ENCODE results near the gene TAF1A.

DNA sequence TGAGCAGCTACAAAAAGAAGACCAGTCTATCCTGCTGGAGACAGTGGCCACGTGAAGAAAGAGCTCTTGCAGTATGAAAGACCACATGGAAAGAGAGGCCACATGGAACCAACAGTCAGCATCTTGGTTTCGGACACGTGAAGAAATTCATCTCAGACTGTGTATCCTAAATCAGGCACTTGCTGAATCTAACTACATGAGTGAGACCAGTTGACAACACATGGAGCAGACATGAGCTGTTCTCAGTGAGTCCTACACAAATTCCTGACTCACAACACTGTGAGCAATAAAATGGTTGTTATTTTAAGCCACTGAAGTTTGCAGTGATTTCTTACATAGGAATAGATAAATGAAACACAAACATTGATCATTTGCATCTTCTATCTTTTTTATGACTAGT is 2.4 kb upstream of the TAF1A start:
- TF ChIP-seq, protein P1, sequence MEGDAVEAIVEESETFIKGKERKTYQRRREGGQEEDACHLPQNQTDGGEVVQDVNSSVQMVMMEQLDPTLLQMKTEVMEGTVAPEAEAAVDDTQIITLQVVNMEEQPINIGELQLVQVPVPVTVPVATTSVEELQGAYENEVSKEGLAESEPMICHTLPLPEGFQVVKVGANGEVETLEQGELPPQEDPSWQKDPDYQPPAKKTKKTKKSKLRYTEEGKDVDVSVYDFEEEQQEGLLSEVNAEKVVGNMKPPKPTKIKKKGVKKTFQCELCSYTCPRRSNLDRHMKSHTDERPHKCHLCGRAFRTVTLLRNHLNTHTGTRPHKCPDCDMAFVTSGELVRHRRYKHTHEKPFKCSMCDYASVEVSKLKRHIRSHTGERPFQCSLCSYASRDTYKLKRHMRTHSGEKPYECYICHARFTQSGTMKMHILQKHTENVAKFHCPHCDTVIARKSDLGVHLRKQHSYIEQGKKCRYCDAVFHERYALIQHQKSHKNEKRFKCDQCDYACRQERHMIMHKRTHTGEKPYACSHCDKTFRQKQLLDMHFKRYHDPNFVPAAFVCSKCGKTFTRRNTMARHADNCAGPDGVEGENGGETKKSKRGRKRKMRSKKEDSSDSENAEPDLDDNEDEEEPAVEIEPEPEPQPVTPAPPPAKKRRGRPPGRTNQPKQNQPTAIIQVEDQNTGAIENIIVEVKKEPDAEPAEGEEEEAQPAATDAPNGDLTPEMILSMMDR (IDR thresholded peaks at IDR 0.05; ENCODE audit: low read length) = no peak
- no peak for TF ChIP-seq EZH2 (IDR thresholded peaks at IDR 0.05; ENCODE audit: borderline replicate concordance, low read length)
